Stomach (tissue), 4 donors: ENCODE results near the gene ADAM19.

Experiments used
- POLR2A ChIP-seq, 4 donors: fragments of 450-650 bp; IDR thresholded peaks; one replicate each; pipeline ENCODE4 v1.6.1; 2016; ENCODE audit warnings: antibody characterized with exemption in 4 of 4, control low read depth in 2 of 4, mild to moderate bottlenecking in 1 of 4, moderate library complexity in 1 of 4
- POLR2AphosphoS5 ChIP-seq, 3 donors: sonication (generic); formaldehyde crosslinking; IDR thresholded peaks; one replicate each; pipeline ENCODE4 v1.6.1; 2016; ENCODE audit warnings: antibody characterized with exemption in 3 of 3

DNA sequence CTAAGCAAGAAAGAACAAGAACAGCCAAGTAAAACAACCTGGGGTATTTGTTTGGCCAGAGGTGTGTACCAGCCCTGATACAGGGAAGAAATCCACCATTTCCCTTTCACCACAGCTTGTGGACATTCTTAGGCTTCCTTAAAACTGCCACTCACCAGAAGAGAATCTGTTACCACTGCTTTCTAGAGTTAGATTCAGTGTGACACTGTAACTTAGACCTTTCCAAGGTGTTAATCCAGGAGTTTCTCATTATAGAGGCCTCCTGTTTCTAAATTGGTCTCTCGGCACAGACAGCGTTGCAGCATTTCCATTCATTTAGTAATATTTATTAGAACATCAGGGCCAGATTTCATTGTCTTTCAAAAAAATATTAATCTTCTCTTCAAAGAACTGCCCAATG, 60.6 kb downstream of the ADAM19 start:
- TF ChIP-seq POLR2A (IDR thresholded peaks at IDR 0.05) (no peak), POLR2AphosphoS5 (IDR thresholded peaks at IDR 0.05) (no peak)
